Effector memory CD4-positive, alpha-beta T cell (primary cell): ENCODE results near the gene CD74.

Source experiments
- DNase-seq, 3 donors: peaks; one replicate each; pipeline ENCODE4 v3.0.0-alpha.2; 2020
- H3K27ac ChIP-seq: 2 replicates; pipeline ENCODE4 v1.7.0; 2013; ENCODE audit warnings: mild to moderate bottlenecking, low read length, moderate library complexity; ENCODE audit not compliant: insufficient read depth, poor library complexity, severe bottlenecking
- H3K27me3 ChIP-seq: replicated peaks from 2 replicates; pipeline ENCODE4 v1.7.0; 2013; ENCODE audit warnings: mild to moderate bottlenecking, low read length; ENCODE audit not compliant: insufficient read depth, control insufficient read depth, poor library complexity, severe bottlenecking
- H3K36me3 ChIP-seq: 2 replicates; pipeline ENCODE4 v1.7.0; 2013; ENCODE audit warnings: mild to moderate bottlenecking, low read length, moderate library complexity; ENCODE audit not compliant: control insufficient read depth, insufficient read depth
- H3K4me1 ChIP-seq: 2 replicates; pipeline ENCODE4 v1.7.0; 2013; ENCODE audit warnings: low read length, mild to moderate bottlenecking; ENCODE audit not compliant: control insufficient read depth, insufficient read depth, poor library complexity, severe bottlenecking
- H3K4me3 ChIP-seq: 2 replicates; pipeline ENCODE4 v1.7.0; 2013; ENCODE audit warnings: low read length, low read depth, mild to moderate bottlenecking; ENCODE audit not compliant: insufficient read depth, poor library complexity, severe bottlenecking
- H3K9me3 ChIP-seq: 2 replicates; pipeline ENCODE4 v1.7.0; 2013; ENCODE audit warnings: mild to moderate bottlenecking, low read length, moderate library complexity; ENCODE audit not compliant: control insufficient read depth

The CD74 gene

GRCh38 chr5:150402901-150403342, 9.8 kb downstream of the CD74 start:
- H3K9me3 ChIP-seq = no peaks in the 10 kb centered on the region
- peaks cover 76% of the 10 kb centered on the region for H3K36me3 ChIP-seq
- no peak overlapping the region for H3K27ac ChIP-seq
- no peak for DNase-seq
- no peaks in the 10 kb centered on the region for H3K27me3 ChIP-seq
- no peak overlapping the region for H3K4me3 ChIP-seq
- H3K4me1 ChIP-seq = no peaks in the 10 kb centered on the region

DNA sequence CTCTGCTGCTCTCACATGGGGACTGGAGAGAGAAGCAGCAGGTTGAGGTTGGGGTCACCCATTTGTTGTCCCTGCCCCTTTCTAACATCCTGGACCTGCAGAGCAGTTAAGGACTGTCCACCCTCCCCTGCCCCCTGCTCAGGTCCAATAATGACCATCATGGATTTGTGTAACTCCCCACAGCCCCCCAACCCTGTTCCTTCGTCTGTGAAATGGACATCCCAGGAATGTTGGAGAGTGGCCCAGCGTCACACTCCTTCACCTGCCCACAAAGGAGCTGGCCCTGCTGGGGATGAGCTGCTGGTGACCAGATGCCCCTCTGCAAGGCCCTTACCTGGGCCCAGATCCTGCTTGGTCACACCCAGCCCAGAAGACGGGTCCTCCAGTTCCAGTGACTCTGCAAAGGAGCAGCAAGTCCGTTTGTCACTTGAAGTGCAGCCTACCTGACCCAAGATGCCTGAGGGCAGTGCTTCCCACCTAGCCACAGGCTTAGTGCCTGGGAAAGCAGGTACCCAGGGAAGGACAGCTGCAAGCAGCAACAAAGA, 10.4 kb downstream of the CD74 start:
- Histone ChIP-seq H3K36me3 (peaks cover 75% of the 10 kb centered on the region), H3K4me3 (no peak overlapping the region), H3K27me3 (no peaks in the 10 kb centered on the region), H3K27ac (no peak overlapping the region), H3K4me1 (no peaks in the 10 kb centered on the region), H3K9me3 (no peaks in the 10 kb centered on the region)
- DNase-seq = no peak

DNA sequence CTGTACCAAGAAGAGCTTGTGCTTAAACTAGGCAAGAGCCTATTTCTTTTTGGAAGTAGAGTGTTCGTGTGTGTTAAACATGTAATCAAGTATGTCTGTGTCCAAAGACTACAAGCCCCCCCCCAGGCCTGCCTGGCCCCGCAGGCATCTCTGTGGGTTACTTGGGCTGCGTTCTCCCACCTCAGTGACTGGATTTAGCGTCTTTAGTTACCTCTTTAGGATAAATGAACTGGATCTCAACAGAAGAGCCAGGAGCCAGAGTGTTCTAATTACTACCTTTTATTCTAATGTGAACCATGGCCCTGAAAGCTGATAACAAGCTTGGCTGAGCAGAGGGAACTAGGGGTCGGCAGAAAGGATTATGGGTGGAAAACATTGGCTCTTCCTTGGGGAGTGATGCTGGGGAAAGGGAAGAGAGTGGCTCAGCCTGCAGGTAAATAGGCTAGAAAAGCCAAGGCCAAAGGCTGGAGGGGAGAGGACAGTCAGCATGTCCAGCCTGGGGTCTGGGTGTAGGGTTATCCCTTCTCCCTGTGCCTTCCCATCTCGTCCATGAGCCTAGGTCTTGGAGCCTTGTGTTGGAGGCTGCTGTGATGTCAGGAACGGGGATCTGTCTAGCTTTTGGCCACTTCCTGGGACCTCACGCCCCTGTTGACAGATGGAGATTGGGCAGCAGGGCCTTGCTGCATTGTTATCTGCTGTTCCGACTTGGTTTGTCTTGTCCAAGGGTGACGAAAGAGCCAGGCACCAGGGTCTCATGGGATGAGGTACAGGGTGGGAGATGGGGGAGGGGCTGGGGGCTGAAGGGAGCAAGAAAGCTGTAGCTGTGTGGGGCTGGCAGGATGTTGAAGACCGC, 11.1 kb downstream of the CD74 start:
- Histone ChIP-seq H3K9me3 (no peaks in the 10 kb centered on the region), H3K36me3 (peaks cover 70% of the 10 kb centered on the region), H3K27me3 (no peaks in the 10 kb centered on the region), H3K27ac (no peak overlapping the region), H3K4me3 (no peak overlapping the region), H3K4me1 (no peaks in the 10 kb centered on the region)
- no peak for DNase-seq

- Histone ChIP-seq H3K27me3 (no peaks in the 10 kb centered on the region), H3K4me1 (no peaks in the 10 kb centered on the region), H3K4me3 (no peak overlapping the region), H3K36me3 (peaks cover 70% of the 10 kb centered on the region), H3K27ac (no peak overlapping the region), H3K9me3 (no peaks in the 10 kb centered on the region)
- DNase-seq = no peak
Observed at GRCh38 chr5:150401076-150401375, 11.7 kb downstream of the CD74 start.

- Histone ChIP-seq H3K4me3 (no peak overlapping the region), H3K36me3 (peaks cover 73% of the 10 kb centered on the region), H3K27me3 (no peaks in the 10 kb centered on the region), H3K27ac (no peak overlapping the region), H3K4me1 (no peaks in the 10 kb centered on the region), H3K9me3 (no peaks in the 10 kb centered on the region)
- DNase-seq = no peak
Observed at GRCh38 chr5:150400316-150401075, 12.2 kb downstream of the CD74 start.

DNA sequence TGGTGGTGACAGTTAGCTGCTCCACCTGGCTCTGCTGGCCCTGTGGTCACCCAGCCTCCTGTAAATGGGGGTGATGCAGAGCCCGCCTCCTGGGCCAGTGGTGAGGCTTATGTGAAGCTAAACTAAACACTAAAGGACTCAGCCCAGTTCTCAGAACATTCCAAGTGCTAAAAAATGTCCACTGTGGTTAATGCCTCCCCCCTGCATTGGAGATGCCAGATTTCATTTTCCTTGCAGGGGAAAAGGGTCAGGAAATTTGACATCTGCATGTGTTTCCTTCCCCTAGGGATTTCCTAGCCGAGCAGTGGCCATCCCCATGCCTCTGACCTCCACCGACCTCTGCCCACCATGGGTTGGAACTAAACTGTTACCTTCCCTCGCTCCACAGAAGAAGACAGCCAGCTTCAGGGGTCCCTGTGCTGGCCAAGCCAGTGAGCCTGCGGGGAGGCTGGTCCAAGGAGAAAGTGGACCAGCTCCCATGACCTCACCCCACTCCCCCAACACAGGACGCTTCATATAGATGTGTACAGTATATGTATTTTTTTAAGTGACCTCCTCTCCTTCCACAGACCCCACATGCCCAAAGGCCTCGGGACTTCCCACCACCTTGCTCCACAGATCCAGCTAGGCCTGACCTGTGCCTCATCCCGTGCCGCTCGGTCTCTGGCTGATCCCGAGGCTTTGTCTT, 13.0 kb downstream of the CD74 start:
- Histone ChIP-seq H3K36me3 (peaks cover 72% of the 10 kb centered on the region), H3K9me3 (no peaks in the 10 kb centered on the region), H3K4me3 (no peak overlapping the region), H3K4me1 (no peaks in the 10 kb centered on the region), H3K27me3 (no peaks in the 10 kb centered on the region), H3K27ac (no peak overlapping the region)
- no peak for DNase-seq

GRCh38 chr5:150398722-150399523, 13.8 kb downstream of the CD74 start:
- Histone ChIP-seq H3K9me3 (no peaks in the 10 kb centered on the region), H3K27ac (no peak overlapping the region), H3K4me3 (no peak overlapping the region), H3K27me3 (no peaks in the 10 kb centered on the region), H3K36me3 (peaks cover 70% of the 10 kb centered on the region), H3K4me1 (no peaks in the 10 kb centered on the region)
- no peak for DNase-seq

GRCh38 chr5:150397782-150398721, 14.7 kb downstream of the CD74 start:
- no peaks in the 10 kb centered on the region for H3K9me3 ChIP-seq
- H3K27me3 ChIP-seq = no peaks in the 10 kb centered on the region
- no peak overlapping the region for H3K4me3 ChIP-seq
- no peaks in the 10 kb centered on the region for H3K4me1 ChIP-seq
- peaks cover 72% of the 10 kb centered on the region for H3K36me3 ChIP-seq
- no peak for DNase-seq
- H3K27ac ChIP-seq = no peak overlapping the region
